Brain microvascular endothelial cell (primary cell): ENCODE data around the gene ERCC5.

Source experiments
- DNase-seq: peaks from one replicate; pipeline ENCODE4 v3.0.0-alpha.2; 2020
- H3K27ac ChIP-seq: fragments of 250-450 bp; sonication (Bioruptor Pico); 2 replicates; pipeline ENCODE4 v1.5.1; 2020; ENCODE audit warnings: mild to moderate bottlenecking, moderate library complexity
- H3K27me3 ChIP-seq: fragments of 250-450 bp; sonication (Bioruptor Pico); replicated peaks from 2 replicates; pipeline ENCODE4 v1.5.1; 2020; ENCODE audit warnings: mild to moderate bottlenecking
- H3K36me3 ChIP-seq: fragments of 250-450 bp; sonication (Bioruptor Pico); replicated peaks from 2 replicates; pipeline ENCODE4 v1.5.1; 2020; ENCODE audit warnings: mild to moderate bottlenecking
- H3K4me3 ChIP-seq: 2 replicates; pipeline ENCODE4 v1.5.1; 2011; ENCODE audit warnings: low read depth, mild to moderate bottlenecking, control low read depth, low read length, moderate library complexity
- CTCF ChIP-seq: IDR thresholded peaks from 2 replicates; pipeline ENCODE4 v1.5.1; 2011; ENCODE audit warnings: low read depth, mild to moderate bottlenecking, moderate library complexity, low read length, control low read depth, inconsistent platforms; ENCODE audit errors: missing control alignments
- in situ Hi-C: cut with HindIII; loops from 2 replicates; pipeline ENCODE4 v1.10.0; 2017; ENCODE audit warnings: low sequenced_read_pairs, low pct_ligation_motif_present

The ERCC5 gene

GRCh38 chr13:102879793-102880499, 34.1 kb downstream of the ERCC5 start:
- in situ Hi-C loops: no loop called here
- no peaks in the 10 kb centered on the region for H3K27me3 ChIP-seq
- TF ChIP-seq CTCF: no peak
- peaks cover 11% of the 10 kb centered on the region for H3K36me3 ChIP-seq
- H3K27ac ChIP-seq: no peak overlapping the region
- no peak overlapping the region for H3K4me3 ChIP-seq
- no peak for DNase-seq

GRCh38 chr13:102881819-102882686, 36.2 kb downstream of the ERCC5 start:
- DNase-seq: no peak
- in situ Hi-C loops: no loop called here
- Histone ChIP-seq H3K36me3 (no peaks in the 10 kb centered on the region), H3K27ac (no peak overlapping the region), H3K27me3 (no peaks in the 10 kb centered on the region), H3K4me3 (no peak overlapping the region)
- TF ChIP-seq CTCF: no peak

DNA sequence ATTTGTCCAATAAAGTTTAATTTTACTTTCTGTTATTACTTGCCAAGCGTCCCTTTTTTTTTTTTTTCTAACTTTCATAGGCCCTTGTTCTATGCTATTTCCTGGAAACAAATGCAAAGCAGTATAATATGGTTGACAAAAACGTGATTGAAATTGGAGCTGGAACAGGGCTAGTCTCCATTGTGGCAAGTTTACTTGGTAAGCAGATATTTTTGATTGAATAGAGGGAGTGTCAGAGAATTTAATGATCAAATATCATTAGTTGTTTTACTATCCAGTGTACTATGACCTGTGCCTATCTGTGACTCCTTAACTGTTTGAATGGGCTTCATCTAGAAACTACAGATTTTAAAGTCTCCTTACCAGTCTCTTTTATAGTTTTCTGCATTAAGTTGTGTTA, 46.7 kb downstream of the ERCC5 start:
- Histone ChIP-seq H3K27ac (no peak overlapping the region), H3K4me3 (no peak overlapping the region), H3K27me3 (no peaks in the 10 kb centered on the region), H3K36me3 (no peaks in the 10 kb centered on the region)
- in situ Hi-C loops: no loop called here
- no peak for TF ChIP-seq CTCF
- DNase-seq: no peak

- no peak for DNase-seq
- in situ Hi-C loops: no loop called here
- H3K36me3 ChIP-seq: no peaks in the 10 kb centered on the region
- no peaks in the 10 kb centered on the region for H3K27me3 ChIP-seq
- TF ChIP-seq CTCF: no peak
- H3K4me3 ChIP-seq: no peak overlapping the region
- H3K27ac ChIP-seq: no peak overlapping the region
Measured at GRCh38 chr13:102897371-102898138, 51.7 kb downstream of the ERCC5 start.

GRCh38 chr13:102900193-102900608, 54.4 kb downstream of the ERCC5 start:
- DNase-seq: no peak
- in situ Hi-C loops: no loop called here
- Histone ChIP-seq H3K27ac (no peak overlapping the region), H3K36me3 (no peaks in the 10 kb centered on the region), H3K27me3 (no peaks in the 10 kb centered on the region), H3K4me3 (no peak overlapping the region)
- no peak for TF ChIP-seq CTCF
